Mammary epithelial cell (primary cell): Measurements from ENCODE around the gene FZD7.

Experiments
- EZH2 ChIP-seq: IDR thresholded peaks from 2 replicates; pipeline ENCODE4 v1.6.1; 2012; ENCODE audit warnings: low read length, inconsistent platforms, borderline replicate concordance
- TF ChIP-seq, protein P1 (sequence below), 2 donors: IDR thresholded peaks in 1 of 2; conservative IDR thresholded peaks in 1 of 2; 2 replicates each; pipeline ENCODE4 v1.5.1; 2011 to 2012; ENCODE audit warnings: inconsistent platforms in 2 of 2, low read length in 2 of 2, mild to moderate bottlenecking in 2 of 2, control low read depth in 1 of 2, low read depth in 1 of 2; ENCODE audit not compliant: insufficient read depth in 1 of 2; ENCODE audit errors: extremely low read depth in 1 of 2

DNA sequence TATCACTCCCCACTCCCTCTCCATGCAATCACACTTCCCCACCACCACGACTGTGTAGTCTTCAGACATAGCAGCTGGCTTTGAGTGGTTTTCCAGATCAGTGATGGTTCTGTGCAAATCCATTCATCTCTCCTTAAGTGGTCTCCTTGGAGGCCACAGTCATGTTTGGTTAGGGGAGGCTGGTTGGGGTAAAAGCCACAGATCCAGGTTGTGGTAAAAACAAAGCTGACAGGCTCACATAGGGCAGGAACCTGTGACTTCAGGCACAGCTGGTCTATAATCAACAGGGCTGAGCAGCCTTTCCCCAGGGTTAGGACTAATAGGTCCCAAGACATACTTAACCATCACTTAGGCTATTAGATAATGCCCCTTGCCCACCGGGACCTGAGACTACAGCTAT, 46.2 kb upstream of the FZD7 start:
- TF ChIP-seq, protein P1, sequence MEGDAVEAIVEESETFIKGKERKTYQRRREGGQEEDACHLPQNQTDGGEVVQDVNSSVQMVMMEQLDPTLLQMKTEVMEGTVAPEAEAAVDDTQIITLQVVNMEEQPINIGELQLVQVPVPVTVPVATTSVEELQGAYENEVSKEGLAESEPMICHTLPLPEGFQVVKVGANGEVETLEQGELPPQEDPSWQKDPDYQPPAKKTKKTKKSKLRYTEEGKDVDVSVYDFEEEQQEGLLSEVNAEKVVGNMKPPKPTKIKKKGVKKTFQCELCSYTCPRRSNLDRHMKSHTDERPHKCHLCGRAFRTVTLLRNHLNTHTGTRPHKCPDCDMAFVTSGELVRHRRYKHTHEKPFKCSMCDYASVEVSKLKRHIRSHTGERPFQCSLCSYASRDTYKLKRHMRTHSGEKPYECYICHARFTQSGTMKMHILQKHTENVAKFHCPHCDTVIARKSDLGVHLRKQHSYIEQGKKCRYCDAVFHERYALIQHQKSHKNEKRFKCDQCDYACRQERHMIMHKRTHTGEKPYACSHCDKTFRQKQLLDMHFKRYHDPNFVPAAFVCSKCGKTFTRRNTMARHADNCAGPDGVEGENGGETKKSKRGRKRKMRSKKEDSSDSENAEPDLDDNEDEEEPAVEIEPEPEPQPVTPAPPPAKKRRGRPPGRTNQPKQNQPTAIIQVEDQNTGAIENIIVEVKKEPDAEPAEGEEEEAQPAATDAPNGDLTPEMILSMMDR (conservative IDR thresholded peaks at IDR 0.05 in 1 of 2, IDR thresholded peaks at IDR 0.05 in 1 of 2; ENCODE audit: extremely low read depth in 1 of 2, insufficient read depth in 1 of 2, low read depth in 1 of 2, low read length in 2 of 2) = no peak
- TF ChIP-seq EZH2 = no peak
